Measurements from ENCODE around the gene CATSPER4.
A peak's percentile ranks its signal among the peaks of the same experiment; 100 is the strongest.
"Not testable (repeated sequence)": the region's sequence is repeated elsewhere in the genome, so short reads cannot be mapped to it uniquely, and the experiment has no call there.

CATSPER4 gene

DNA sequence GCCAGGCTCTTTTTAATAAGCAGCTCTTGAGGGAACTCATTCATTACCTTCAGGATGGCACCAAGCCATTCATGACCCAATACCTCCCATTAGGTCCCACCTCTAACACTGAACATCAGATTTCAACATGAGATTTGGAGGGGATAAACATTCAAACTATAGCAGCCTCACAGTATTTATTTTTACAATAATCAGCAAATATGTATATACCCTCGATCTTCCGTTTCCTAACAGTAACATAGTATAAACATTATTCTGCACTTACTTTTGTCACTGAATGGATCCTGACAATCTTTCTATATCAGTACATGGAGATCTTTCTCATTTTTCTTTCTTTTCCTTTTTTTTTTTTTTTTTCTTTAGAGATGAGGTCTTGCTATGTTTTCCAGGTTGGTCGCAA is 5.4 kb downstream of the CATSPER4 start:
- DNase-seq = no peak

GRCh38 chr1:26197301-26197700 is 6.9 kb downstream of the CATSPER4 start:
- DNase-seq = no peak

GRCh38 chr1:26197813-26198212 is 7.4 kb downstream of the CATSPER4 start:
- DNase-seq = no peak

DNA sequence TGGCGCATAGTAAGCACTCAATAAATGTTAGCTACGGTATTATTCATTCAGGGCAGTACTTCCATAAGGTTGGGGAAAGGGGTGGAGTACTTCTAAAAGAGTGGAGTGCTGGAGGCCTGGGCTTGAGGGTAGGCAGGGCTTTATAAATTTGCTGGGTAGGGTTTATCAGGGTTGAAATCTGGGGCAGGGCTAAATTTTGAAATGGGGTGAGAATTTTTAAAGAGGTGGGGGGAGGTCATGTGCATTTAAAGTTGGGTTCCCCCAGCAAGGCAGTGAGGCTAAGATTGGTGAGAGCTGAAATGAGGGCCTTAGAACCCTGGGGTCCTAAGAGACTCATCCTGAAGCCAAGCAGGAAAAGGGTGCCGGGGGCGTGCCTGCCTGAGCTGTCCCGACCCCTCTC is 10.0 kb downstream of the CATSPER4 start:
- no peak for DNase-seq

- no peak for DNase-seq
Measured at GRCh38 chr1:26203642-26204318, 13.4 kb downstream of the CATSPER4 start.

DNA sequence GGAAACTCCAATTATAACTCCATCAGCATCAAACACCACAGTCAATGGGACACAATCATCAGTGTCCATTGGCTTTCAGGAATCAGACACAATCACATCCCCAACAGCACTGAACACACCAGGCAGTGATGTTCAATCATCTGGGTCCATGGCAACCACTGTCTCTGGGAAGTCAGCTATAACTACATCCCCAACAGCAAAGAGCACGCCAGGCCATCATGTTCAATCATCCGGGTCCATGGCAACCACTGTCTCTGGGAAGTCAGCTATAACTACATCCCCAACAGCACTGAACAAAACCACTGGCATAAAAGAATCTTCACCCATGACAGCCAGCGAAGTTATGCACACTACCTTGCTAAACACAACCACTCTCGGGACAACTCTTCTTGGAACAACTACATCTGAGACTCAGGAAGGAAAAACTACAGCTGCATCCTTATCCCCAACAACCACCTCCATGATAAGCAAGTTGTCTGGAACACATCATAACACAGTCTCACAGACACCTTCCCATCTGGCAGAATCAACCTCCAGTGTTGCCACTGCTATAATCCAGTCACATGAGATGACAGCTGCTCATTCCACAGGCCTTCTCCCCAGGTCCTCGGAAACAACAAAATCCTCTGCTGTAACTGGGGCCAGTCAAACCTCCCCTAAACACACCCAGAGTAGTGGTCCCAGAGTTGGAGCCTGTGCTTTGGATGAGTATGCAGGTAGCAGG is 19.9 kb downstream of the CATSPER4 start:
- no peak for DNase-seq

GRCh38 chr1:26212726-26213125 is 22.3 kb downstream of the CATSPER4 start:
- DNase-seq = no peak

DNA sequence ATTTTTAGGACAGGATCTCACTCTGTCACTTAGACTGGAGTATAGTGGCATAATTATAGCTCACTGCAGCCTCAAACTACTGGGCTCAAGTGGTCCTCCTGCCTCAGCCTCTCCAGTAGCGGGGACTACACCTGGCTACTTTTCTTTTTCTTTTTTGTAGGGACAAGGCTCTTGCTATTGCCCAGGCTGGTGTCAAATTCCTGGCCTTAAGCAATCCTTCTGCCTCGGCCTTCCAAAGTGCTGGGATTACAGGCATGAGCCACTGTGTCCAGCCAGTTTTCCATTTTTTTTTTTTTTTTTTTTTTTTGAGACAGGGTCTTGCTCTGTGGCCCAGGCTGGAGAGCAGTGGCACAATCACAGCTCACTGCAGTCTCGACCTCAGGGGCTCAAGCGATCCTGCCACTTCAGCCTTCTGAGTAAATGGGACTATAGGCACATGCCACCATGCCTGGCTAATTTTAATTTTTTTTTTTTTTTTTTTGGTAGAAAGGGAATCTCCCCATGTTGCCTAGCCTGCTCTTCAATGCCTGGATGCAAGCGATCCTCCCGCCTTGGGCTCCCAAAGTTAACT is 23.0 kb downstream of the CATSPER4 start:
- no peak for DNase-seq

DNA sequence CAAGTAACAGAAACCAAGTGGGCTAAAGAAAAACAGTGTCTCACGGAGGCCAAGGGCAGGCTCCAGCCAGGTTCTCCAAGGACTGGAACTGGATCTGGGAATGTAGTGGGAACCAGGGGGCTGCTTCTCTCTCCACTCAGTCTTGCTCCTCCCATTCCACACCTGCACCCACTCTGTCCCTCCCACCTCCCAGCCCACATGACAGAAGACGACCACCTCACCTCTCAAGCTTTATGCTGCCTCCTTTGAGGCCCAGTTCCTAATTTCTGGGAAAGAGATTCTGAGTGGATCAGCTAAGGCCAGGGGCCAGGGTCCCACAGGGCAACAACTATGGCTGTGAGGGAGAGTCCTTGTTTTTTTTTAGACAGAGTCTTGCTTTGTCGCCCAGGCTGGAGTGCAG is 24.8 kb downstream of the CATSPER4 start:
- DNase-seq = no peak

- no peak for DNase-seq
Measured at GRCh38 chr1:26218906-26219494, 28.6 kb downstream of the CATSPER4 start.

GRCh38 chr1:26220199-26220912 is 30.0 kb downstream of the CATSPER4 start:
- no peak for DNase-seq

- no peak for DNase-seq
Measured at GRCh38 chr1:26221094-26221493, 30.7 kb downstream of the CATSPER4 start.

- no peak for DNase-seq
Measured at GRCh38 chr1:26224606-26225005, 34.2 kb downstream of the CATSPER4 start.

GRCh38 chr1:26225033-26225831 is 34.8 kb downstream of the CATSPER4 start:
- peak; percentile 20 for DNase-seq

DNA sequence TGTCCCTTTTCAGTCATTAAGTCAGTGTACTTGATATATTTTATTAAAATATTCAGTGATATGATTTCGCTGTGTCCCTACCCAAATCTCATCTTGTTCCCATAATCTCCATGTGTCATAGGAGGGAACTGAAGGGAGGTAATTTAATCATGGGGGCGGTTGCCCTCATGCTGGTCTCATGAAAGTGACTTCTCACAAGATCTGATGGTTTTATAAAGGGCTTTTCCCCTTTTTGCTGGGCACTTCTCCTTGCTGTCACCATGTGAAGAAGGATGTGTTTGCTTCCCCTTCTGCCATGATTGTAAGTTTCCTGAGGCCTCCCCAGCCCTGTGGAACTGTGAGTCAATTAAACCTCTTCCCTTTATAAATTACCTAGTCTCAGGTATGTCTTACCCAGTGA is 40.3 kb downstream of the CATSPER4 start:
- DNase-seq = not testable (repeated sequence)

DNA sequence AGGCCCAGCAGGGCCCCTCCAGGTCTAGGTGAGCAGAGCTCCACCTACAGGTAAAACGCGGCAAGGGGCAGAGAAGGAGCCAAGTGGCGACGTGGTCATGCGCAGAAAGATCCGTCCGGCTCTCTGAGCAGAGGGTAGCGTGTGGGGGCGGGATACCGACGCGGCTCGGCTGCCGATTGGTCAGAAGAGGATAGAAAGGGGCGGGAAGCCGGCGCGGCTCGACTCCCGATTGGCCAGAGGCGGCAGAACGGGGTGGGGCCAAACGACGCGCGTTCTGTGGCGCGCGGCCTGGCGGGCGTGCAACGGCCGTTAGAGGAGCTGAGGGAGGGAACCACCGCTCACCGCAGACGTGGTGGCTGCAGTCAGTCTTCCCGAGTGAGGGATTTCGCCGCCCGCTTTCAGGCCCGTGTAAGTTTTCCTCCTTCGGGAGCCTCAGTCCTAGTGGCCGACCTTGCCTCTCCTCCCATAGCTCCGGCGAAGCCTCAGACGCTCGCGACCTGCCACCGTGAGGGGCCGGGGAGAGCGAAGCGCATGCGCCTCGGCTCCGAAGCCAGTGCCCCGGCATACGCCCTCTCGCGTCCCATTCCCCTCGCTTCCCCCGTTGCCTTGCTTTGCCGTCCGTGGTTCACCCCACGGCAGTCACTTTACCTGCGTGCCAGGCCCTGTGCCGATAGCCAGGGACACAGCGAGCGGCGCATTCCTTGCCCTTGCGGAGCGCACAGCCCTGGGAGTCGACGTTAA is 43.7 kb downstream of the CATSPER4 start, which contains the start of gene CEP85:
Gene CEP85 (plus strand): TSS at position 298 of the 741 bp plus-strand sequence. CDS start 5,584 bp downstream, outside the sequence.
- peak; percentile 98 for DNase-seq

GRCh38 chr1:26234644-26235370 is 44.4 kb downstream of the CATSPER4 start:
- DNase-seq = no peak

GRCh38 chr1:26237230-26237966 is 47.0 kb downstream of the CATSPER4 start:
- DNase-seq = no peak

DNA sequence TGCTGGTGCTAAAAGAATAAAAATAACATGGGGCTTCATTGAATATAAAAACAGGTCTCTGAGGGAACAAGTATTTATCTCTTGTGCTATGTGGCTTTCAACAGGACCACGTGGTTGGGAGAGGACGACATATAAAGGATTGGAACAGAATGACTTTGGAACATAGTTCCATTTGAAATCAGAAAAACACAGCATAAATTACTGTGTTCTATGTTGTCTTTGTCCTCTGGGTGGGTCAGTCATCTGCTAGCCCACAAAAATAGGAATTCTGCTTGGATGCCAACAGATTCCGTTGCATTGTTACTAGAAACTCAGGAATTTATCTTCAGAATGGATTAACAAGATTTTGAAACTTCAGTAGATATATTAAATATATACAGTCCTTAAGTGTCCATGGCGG is 49.5 kb downstream of the CATSPER4 start:
- no peak for DNase-seq

All from effector CD4-positive, alpha-beta T cell (primary cell).